MM.1S (cell line): ENCODE measurements around the gene HIVEP1.

Source experiments
- DNase-seq: peaks from one replicate; pipeline ENCODE4 v3.0.0-alpha.2; 2015
- H2AFZ ChIP-seq: fragments of 300-600 bp; sonication (generic); 2 replicates; pipeline ENCODE4 v1.6.0; 2016; ENCODE audit warnings: antibody characterized with exemption, low read length
- H3F3A ChIP-seq: fragments of 300-600 bp; sonication (generic); 2 replicates; pipeline ENCODE4 v1.6.1; 2016; ENCODE audit warnings: mild to moderate bottlenecking, antibody characterized with exemption, low read length, moderate library complexity, mixed read lengths; ENCODE audit not compliant: insufficient read depth
- H3K27ac ChIP-seq: fragments of 300-600 bp; sonication (generic); 2 replicates; pipeline ENCODE4 v1.5.1; 2016; ENCODE audit warnings: mild to moderate bottlenecking, low read length
- H3K27me3 ChIP-seq: fragments of 300-600 bp; sonication (generic); replicated peaks from 2 replicates; pipeline ENCODE4 v1.6.0; 2016; ENCODE audit warnings: low read length; ENCODE audit not compliant: insufficient read depth
- H3K36me3 ChIP-seq: fragments of 300-600 bp; sonication (generic); replicated peaks from 2 replicates; pipeline ENCODE4 v1.6.1; 2016; ENCODE audit warnings: mild to moderate bottlenecking, low read length, mixed read lengths; ENCODE audit not compliant: insufficient read depth
- H3K4me1 ChIP-seq: fragments of 300-600 bp; sonication (generic); 2 replicates; pipeline ENCODE4 v1.6.1; 2016; ENCODE audit warnings: low read length, mixed read lengths
- H3K4me2 ChIP-seq: fragments of 300-600 bp; sonication (generic); 2 replicates; pipeline ENCODE4 v1.6.0; 2016; ENCODE audit warnings: low read depth, low read length
- H3K4me3 ChIP-seq: fragments of 300-600 bp; sonication (generic); 2 replicates; pipeline ENCODE4 v1.5.1; 2016; ENCODE audit warnings: low read length, mixed read lengths
- H3K79me2 ChIP-seq: fragments of 300-600 bp; sonication (generic); 2 replicates; pipeline ENCODE4 v1.6.1; 2016; ENCODE audit warnings: mixed run types, low read length, mixed read lengths
- H3K9ac ChIP-seq: fragments of 300-600 bp; sonication (generic); 2 replicates; pipeline ENCODE4 v1.6.1; 2016; ENCODE audit warnings: low read length, mixed read lengths
- H3K9me2 ChIP-seq: fragments of 300-600 bp; sonication (generic); replicated peaks from 2 replicates; pipeline ENCODE4 v1.6.1; 2016; ENCODE audit warnings: mild to moderate bottlenecking, low read length, mixed read lengths; ENCODE audit not compliant: insufficient read depth
- H3K9me3 ChIP-seq: fragments of 300-600 bp; sonication (generic); replicated peaks from 2 replicates; pipeline ENCODE4 v1.6.1; 2016; ENCODE audit warnings: mild to moderate bottlenecking, low read length, mixed read lengths; ENCODE audit not compliant: insufficient read depth
- H4K20me1 ChIP-seq: fragments of 300-600 bp; sonication (generic); 2 replicates; pipeline ENCODE4 v1.6.1; 2016; ENCODE audit warnings: mild to moderate bottlenecking, low read length, moderate library complexity, mixed read lengths; ENCODE audit not compliant: insufficient read depth
- CTCF ChIP-seq: fragments of 300-600 bp; sonication (generic); IDR thresholded peaks from 2 replicates; pipeline ENCODE4 v1.5.1; 2016; ENCODE audit warnings: antibody characterized with exemption, low read length, mixed read lengths
- EZH2 ChIP-seq: fragments of 300-600 bp; sonication (generic); optimal IDR thresholded peaks from 2 replicates; pipeline ENCODE3; 2017; ENCODE audit warnings: low read depth, mild to moderate bottlenecking, antibody characterized with exemption, low read length, mixed read lengths
- EZH2phosphoT487 ChIP-seq: fragments of 300-600 bp; sonication (generic); IDR thresholded peaks from 2 replicates; pipeline ENCODE4 v1.6.1; 2018; ENCODE audit warnings: antibody characterized with exemption, low read length

HIVEP1 gene

GRCh38 chr6:12024216-12024615, 12.1 kb downstream of the HIVEP1 start:
- no peak for TF ChIP-seq CTCF
- TF ChIP-seq EZH2phosphoT487 = no peak
- no peak for TF ChIP-seq EZH2
- H3K79me2 ChIP-seq = peaks cover 97% of the 10 kb centered on the region

GRCh38 chr6:12024699-12025434, 12.8 kb downstream of the HIVEP1 start:
- H2AFZ ChIP-seq = no peak overlapping the region
- H3K4me3 ChIP-seq = no peak overlapping the region
- H4K20me1 ChIP-seq = no peaks in the 10 kb centered on the region
- no peaks in the 10 kb centered on the region for H3F3A ChIP-seq
- TF ChIP-seq CTCF (no peak), EZH2phosphoT487 (no peak), EZH2 (no peak)
- no peaks in the 10 kb centered on the region for H3K4me1 ChIP-seq
- H3K79me2 ChIP-seq = peaks cover 97% of the 10 kb centered on the region
- DNase-seq = no peak
- H3K9me3 ChIP-seq = no peaks in the 10 kb centered on the region
- no peaks in the 10 kb centered on the region for H3K27me3 ChIP-seq
- H3K9ac ChIP-seq = no peak overlapping the region
- H3K9me2 ChIP-seq = no peaks in the 10 kb centered on the region
- H3K36me3 ChIP-seq = no peaks in the 10 kb centered on the region; the same call in 1 of the 2 replicates
- no peak overlapping the region for H3K4me2 ChIP-seq
- H3K27ac ChIP-seq = no peak overlapping the region

More at GRCh38 chr6:12024216-12024615, 12.1 kb downstream of the HIVEP1 start:
- Histone ChIP-seq H2AFZ (no peak overlapping the region), H3K9ac (no peak overlapping the region), H3F3A (no peaks in the 10 kb centered on the region), H3K4me3 (no peak overlapping the region), H3K4me1 (no peaks in the 10 kb centered on the region), H3K27ac (no peak overlapping the region), H3K9me2 (no peaks in the 10 kb centered on the region), H3K27me3 (no peaks in the 10 kb centered on the region), H3K4me2 (no peak overlapping the region), H4K20me1 (no peaks in the 10 kb centered on the region), H3K36me3 (no peaks in the 10 kb centered on the region; the same call in 1 of the 2 replicates), H3K9me3 (no peaks in the 10 kb centered on the region)
- no peak for DNase-seq

GRCh38 chr6:12026120-12026519, 14.0 kb downstream of the HIVEP1 start:
- Histone ChIP-seq H3F3A (no peaks in the 10 kb centered on the region), H4K20me1 (no peaks in the 10 kb centered on the region), H3K27me3 (no peaks in the 10 kb centered on the region), H3K36me3 (no peaks in the 10 kb centered on the region; the same call in 1 of the 2 replicates), H3K79me2 (peaks cover 99% of the 10 kb centered on the region), H3K4me1 (no peaks in the 10 kb centered on the region), H3K9me3 (no peaks in the 10 kb centered on the region), H3K27ac (no peak overlapping the region), H2AFZ (no peak overlapping the region), H3K4me2 (no peak overlapping the region), H3K4me3 (no peak overlapping the region), H3K9me2 (no peaks in the 10 kb centered on the region), H3K9ac (no peak overlapping the region)
- TF ChIP-seq EZH2 (no peak), CTCF (no peak), EZH2phosphoT487 (no peak)
- DNase-seq = no peak
